SH-SY5Y (cell line): ENCODE results near the gene SH3BGRL2.

ENCODE experiments used
- GATA2 ChIP-seq: IDR thresholded peaks from 2 replicates; pipeline ENCODE4 v1.6.1; 2011; ENCODE audit warnings: mild to moderate bottlenecking, low read depth, low read length
- GATA3 ChIP-seq: IDR thresholded peaks from 2 replicates; pipeline ENCODE4 v1.6.1; 2011; ENCODE audit warnings: low read depth, mild to moderate bottlenecking, low read length, moderate library complexity

DNA sequence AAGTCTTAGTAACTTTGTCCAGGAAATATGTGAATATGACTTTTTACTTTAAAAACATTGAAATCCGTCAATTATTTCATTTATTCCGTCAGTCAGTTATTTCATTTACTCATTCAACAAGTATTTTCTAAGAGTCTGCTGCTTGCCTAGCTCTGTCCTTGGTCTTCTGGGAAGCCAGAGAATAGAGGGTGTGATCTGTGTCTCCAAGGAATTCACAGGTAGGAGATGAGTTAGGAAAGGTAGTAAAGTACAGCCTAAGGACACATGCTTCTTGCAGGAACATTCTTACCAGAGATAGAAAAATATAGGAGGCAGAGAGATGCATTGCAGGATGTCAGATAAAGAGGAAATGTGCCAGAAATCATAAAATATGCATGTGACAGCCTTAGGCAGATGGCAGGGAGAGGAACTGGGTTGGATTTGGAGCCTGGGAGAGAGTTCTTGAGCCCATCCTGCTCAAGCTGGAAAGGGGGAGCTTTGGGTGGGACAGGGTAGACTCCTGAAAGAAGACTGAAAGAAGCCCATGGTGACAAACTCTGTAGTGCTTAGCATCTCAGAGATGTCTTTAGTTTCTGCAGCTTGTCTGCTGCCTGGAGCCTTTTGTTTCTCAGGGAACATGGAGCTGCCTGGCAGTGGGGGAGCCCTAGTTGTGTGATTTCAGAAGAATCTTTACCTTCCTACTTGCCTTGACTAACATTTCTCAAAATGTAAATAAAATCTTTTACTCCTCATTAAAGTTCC is 3.5 kb downstream of the SH3BGRL2 start:
- no peak for TF ChIP-seq GATA2
- no peak for TF ChIP-seq GATA3
